ENCODE data around the gene CAPS.

DNA sequence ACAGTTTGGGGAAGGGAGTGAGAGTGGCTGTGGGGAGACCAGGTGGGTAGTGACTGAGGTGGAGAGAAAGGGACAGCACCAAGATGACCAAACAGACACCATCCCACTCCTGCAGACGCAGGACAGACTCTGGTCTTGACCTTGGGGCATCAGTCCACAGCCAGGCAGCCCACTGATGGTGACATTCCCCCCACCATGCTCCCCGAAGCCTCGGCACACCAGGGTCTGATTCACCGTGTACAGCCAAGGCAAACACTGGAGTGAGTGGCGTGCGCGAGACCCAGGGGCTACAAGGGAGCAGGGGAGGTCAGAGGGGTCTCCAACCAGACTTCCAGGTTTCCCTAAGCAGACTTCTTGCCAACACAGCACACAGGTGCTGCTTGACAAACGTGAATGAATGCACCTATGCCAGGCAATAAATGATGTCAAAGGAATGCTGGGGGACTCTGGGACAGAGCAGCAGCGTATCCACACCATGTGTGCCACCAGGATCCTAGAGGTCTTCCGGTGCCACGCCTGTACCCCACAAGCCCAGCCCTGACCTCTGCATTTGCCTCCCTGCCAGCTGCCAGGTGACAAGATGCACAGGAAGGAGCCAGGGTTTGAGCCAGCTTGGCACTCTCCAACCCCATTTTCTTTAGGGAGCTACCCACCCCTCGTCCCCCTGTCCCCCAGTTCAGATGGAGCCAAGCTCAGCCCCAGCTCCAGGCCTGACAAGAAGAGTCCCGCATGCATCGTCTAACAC, 45.4 kb downstream of the CAPS start:
- TF ChIP-seq, protein P1, sequence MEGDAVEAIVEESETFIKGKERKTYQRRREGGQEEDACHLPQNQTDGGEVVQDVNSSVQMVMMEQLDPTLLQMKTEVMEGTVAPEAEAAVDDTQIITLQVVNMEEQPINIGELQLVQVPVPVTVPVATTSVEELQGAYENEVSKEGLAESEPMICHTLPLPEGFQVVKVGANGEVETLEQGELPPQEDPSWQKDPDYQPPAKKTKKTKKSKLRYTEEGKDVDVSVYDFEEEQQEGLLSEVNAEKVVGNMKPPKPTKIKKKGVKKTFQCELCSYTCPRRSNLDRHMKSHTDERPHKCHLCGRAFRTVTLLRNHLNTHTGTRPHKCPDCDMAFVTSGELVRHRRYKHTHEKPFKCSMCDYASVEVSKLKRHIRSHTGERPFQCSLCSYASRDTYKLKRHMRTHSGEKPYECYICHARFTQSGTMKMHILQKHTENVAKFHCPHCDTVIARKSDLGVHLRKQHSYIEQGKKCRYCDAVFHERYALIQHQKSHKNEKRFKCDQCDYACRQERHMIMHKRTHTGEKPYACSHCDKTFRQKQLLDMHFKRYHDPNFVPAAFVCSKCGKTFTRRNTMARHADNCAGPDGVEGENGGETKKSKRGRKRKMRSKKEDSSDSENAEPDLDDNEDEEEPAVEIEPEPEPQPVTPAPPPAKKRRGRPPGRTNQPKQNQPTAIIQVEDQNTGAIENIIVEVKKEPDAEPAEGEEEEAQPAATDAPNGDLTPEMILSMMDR (IDR thresholded peaks at IDR 0.05; ENCODE audit: low read depth, low read length) = no peak
- no peak for TF ChIP-seq EZH2phosphoT487 (IDR thresholded peaks at IDR 0.05; ENCODE audit: low read depth)
